ENCODE measurements around the gene ZNF627.

DNA sequence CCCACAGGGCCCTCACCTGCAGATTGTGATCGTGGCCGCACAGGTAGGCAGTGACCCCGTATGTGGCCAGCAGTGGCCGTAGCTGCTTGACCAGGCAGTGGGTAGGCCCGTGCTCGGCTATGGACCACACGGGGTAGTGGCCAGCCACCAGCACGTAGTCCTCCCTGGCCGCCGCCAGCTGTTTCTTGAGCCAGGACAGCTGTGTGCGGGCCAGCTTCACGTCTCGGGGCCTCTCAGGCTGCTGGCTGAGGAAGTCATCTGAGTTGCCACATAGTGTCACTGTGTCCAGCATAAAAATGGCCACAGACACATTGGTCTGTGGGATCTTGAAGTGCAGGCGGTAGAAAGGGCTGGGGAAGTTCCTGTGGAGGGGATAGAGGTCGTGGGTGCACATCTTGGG is 21.1 kb upstream of the ZNF627 start:
- no peak for TF ChIP-seq POLR2AphosphoS5 (IDR thresholded peaks at IDR 0.05; ENCODE audit: borderline replicate concordance, low read depth, low read length)
- TF ChIP-seq EZH2 (IDR thresholded peaks at IDR 0.05): no peak
- no peak for TF ChIP-seq FOXP2 (optimal IDR thresholded peaks at IDR 0.05; ENCODE audit: control extremely low read depth, extremely low read length, insufficient read depth)
